OCI-LY7 (cell line): ENCODE measurements around the gene TPH2.

Source experiments
- CTCF ChIP-seq: fragments of 200-600 bp; sonication (generic); conservative IDR thresholded peaks from 2 replicates; pipeline ENCODE4 v1.5.1; 2014; ENCODE audit warnings: mild to moderate bottlenecking, antibody characterized with exemption, low read length, moderate library complexity, mixed read lengths
- EZH2phosphoT487 ChIP-seq: fragments of 200-600 bp; sonication (generic); IDR thresholded peaks from 2 replicates; pipeline ENCODE4 v1.6.1; 2018; ENCODE audit warnings: low read depth, borderline replicate concordance, mild to moderate bottlenecking, mixed run types, antibody characterized with exemption, low read length, moderate library complexity, mixed read lengths

- TF ChIP-seq CTCF (no peak), EZH2phosphoT487 (no peak)
These were observed 33.9 kb downstream of the TPH2 start for GRCh38 chr12:71972441-71973074.
